ENCODE measurements around the gene PRDX2. TPM values are rescaled to one million over a fixed set of nuclear protein-coding genes. Genes with fewer than 3 reads are reported as not detected.
"Not testable (repeated sequence)": the region's sequence is repeated elsewhere in the genome, so short reads cannot be mapped to it uniquely, and the experiment has no call there.

The PRDX2 gene
- total RNA-seq, result 224 TPM

DNA sequence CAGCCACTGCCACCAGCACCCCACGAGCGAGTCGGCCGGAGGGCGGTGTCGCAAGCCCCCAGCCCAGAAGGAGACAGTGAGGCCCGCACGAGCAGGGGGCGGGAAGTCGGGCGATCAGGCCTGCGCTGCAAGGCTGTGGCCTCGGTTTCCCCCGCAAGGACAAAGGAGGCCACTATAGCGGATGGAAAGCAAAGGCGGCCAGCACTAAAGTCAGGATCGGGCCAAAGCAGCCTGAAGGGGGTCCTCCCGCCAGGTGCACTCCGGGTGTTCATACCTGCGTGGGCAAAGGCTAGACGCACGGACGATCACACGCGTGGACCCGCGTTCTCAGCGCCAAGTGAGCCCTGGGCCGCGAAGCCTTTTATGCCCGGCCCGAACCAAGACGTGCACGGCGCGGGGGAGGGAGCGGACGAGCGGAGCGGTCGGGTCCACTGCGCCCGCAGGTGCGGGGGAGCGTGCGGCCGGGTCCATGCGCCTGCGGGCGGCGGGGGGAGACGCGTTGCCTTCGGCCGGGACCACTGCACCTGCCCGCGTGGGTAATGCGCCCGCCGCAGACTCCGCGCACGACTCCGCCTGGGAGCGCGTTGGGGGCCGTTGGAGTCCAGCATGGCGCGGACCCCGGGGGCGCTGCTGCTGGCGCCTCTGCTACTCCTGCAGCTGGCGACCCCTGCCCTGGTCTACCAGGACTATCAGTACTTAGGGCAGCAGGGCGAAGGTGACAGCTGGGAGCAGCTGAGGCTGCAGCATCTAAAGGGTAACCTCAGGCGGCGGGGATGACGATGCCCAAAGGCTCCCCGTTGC lies at the start of gene PRDX2, which contains the start of gene THSD8:
Gene PRDX2 (minus strand): TSS at position 335 of the 801 bp plus-strand sequence. CDS start 539 bp downstream, outside the sequence.
Gene THSD8 (plus strand): TSS at position 604 of the 801 bp plus-strand sequence. CDS start 3 bp downstream, at position 607.
- ATAC-seq (peak; percentile 92), DNase-seq (ENCODE audit: low spot score) (peak; percentile 88)

GRCh38 chr19:12847159-12848139 lies 45.8 kb upstream of the PRDX2 start:
- peak; percentile 80 for DNase-seq (ENCODE audit: low spot score)
- ATAC-seq, result peak; percentile 100

- not testable (repeated sequence) for DNase-seq (ENCODE audit: low spot score); ATAC-seq
Observed at GRCh38 chr19:12846613-12847012, 45.0 kb upstream of the PRDX2 start.

DNA sequence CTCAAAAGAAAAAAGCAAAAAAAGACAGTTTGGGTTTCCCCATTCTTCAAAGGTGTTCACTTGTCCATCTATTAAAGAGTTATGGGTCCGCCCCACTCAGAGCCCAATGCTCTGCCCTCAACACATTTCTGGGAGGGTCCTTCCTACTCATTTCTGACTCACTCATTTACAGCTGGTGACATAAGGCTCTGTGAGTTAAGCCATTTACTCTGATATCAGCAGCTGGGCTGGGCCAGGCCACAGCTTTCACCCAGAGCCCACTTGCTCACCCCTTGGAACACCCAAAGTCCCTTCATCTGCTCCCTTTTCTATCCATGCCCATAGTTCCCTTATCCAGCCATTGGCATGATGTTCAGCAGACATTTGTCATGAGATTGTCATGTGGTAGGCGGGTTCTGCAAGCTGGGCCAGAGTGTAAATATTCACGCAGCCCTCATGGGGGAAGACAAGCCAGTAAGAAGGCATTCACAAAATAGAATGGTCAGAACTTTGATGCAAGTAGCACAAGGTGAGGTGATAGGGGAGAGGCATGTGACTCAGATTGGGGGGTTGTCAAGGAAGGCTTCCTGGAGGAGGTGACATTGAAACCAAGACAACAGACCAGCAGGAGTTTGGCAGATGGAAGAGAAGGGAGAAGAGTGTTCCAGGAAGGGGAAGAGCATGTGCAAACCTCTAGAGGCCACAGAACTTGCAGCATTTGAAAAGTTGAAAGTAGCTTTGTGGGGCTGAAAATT lies 42.6 kb upstream of the PRDX2 start:
- ATAC-seq (no peak), DNase-seq (ENCODE audit: low spot score) (no peak)

DNA sequence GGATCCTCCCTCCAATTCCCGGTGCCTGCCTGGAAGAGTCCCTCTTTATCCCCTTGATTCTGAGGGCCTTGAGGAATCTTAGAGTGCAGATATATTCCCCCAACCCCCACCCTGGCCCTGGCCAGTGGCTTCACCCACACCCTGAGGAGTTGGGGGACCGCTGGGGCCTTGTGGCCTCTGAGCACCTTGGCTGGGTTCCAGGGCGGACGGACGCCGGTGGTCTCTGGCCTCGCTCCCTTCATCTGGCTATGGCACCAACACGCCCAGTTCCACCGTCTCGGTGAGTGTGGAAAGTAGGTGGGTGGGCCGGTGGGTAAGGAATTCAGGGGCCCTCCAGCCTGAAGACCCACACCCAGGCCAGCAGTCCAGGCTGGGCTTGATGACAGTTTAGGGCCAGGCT lies 41.7 kb upstream of the PRDX2 start:
- no peak for ATAC-seq
- DNase-seq (ENCODE audit: low spot score), result no peak

DNA sequence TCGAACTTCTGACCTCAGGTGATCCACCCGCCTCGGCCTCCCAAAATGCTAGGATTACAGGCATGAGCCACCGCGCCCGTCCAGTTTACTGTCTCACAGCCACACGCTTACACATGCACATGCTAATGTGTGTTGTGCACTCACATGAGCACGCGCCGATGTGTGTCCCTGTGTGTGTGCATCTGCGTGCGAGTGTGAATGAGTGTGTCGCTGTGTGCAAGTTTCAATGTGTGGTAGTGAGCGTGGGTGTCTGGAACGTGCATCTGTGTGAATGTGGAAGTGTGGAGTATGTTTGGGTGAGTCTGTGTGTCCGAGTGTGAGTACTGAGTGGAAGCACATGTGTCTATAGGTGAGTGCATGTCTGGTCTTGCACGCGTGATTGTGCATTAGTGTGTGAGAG lies 40.9 kb upstream of the PRDX2 start:
- ATAC-seq, result no peak
- no peak for DNase-seq (ENCODE audit: low spot score)

DNA sequence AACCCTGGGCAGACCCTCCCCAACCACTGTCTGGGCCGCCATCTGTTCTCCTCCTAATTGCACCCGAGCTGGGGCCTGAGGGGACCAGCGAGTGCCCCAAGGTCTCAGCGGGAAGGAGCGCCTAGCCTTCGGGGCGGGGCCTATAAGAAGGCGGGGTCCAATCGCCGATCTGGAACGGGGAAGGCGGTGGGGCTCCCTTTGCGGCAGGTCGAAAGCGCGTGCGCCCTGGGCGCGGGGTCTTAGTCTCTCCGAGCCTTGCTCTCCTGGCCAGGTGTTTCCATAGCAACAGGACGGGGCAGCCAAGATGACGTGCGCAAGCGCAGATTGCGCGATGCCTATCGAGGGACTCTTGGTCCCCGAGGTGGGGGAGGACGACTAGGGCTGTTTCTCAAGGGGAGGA lies 39.5 kb upstream of the PRDX2 start:
- DNase-seq (ENCODE audit: low spot score), result no peak
- no peak for ATAC-seq

DNA sequence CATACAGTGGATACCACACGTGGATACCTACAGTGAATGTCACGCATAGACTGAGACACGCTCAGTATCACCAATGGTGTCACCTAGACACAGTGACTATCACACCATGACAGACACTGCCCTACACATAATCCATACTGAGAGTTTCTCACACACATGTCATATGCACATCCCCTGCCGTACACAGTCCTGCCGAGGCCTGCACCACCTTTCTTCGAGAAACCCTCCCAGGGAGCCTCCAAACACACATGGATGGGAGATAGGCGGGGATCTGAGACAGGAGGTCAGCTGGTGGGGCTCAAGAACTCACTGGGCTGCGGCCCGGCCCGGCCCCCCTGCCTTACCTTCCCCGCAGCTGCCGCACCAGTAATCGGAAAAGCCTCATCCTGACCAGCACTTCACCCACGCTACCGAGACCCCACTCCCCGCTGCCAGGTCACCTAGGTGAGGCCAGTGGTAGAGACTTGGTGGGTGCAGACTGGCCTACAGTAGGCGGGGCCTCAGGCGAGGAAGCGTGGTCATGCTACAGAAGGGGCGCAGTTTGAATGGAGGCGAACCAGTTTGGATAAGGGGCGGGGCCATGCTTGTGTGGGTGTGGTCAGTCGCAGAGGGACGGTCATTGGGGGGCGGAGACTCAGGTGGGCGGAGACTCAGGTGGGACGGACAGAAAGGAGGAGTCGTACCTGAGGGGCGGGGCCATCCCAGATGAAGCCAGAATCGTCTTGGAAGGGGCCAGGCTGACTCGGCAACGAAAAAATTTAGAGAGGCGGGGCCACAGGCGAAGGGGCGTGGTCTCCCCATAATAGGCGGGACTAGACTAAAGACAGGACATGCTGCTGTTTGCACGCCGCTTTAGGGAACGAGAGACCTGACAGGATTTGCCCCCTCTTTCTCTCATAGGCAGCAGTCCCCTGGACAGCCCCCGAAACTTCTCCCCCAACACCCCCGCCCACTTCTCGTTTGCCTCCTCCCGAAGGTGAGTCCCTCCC lies 38.8 kb upstream of the PRDX2 start:
- ATAC-seq (peak; percentile 37), DNase-seq (ENCODE audit: low spot score) (no peak)

DNA sequence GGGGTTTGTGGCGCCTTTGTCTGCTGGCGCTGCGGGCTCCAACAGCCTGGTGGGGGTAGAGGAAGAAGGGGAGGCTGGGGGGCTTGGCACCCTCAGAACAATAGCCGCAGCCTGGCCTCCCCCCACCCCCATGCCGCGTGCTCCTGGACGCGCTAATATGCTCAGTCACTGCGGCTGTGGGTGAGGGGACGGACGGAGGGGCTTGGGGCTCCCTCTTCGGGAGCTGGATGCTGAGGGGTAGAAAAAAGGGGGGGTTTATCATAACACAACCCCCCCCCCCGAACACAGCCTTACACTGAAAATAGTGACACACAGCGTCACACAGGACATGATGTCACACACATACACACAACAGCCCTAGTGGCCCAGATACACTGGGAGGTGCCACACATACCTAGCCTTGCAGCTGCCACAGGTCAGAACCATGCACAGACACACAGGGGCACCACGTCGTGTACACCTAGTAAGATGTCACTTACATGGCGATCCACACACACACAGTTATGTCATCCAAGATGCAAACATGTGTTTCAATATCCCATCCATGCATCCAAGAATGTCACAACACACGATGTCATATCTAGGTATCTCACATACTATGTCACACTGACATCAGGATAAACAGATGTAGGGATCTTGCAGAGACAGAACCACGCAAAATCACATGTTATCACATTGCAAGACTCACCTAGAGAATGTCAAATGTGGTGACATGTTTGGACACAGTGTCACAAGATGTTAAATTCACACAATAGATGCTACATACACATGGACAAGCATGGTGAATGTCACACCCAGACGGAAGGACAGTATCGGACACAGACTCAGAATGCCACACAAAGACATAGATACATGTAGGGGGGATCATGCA lies 37.5 kb upstream of the PRDX2 start:
- ATAC-seq (no peak), DNase-seq (ENCODE audit: low spot score) (no peak)

DNA sequence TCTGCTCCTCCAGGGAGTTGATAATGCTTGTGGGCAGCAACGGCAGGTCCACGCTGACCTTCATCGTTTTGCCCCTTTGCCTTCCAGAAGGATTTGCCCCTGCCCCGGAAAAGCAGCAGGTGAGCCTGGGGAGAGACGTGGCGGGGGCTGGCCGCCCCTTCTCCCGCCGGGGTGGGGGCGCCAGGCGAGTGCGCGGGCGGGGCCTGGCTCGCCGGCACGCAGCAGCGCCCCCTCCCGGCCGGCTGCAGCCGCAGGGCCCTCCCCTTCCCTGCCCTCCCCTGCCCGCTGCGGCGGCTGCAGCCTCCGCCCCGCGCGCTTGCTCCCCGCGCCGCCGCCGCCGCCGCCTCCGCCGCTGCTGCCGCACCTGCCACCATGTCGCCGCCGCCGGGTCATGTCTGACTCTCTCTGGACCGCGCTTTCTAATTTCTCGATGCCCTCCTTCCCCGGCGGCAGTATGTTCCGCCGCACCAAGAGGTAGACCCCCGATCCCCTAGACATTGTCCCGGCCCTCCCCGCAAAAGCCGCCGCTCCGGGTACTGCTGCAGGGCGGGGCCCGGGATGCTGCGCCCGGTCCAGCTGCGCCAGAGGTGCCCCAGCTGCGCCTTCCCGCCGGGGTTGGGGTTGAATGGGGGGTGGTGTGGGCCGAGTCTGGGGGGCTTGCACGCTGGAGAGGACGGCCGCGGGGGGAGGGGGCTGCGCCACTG lies 36.7 kb upstream of the PRDX2 start, which contains the start of gene MAST1:
Gene MAST1 (plus strand): TSS at position 334 of the 704 bp plus-strand sequence. CDS start 58 bp downstream, at position 392.
- DNase-seq (ENCODE audit: low spot score), result no peak
- ATAC-seq, result peak; percentile 75

- no peak for ATAC-seq
- DNase-seq (ENCODE audit: low spot score), result no peak
Observed at GRCh38 chr19:12837225-12837624, 35.6 kb upstream of the PRDX2 start.

DNA sequence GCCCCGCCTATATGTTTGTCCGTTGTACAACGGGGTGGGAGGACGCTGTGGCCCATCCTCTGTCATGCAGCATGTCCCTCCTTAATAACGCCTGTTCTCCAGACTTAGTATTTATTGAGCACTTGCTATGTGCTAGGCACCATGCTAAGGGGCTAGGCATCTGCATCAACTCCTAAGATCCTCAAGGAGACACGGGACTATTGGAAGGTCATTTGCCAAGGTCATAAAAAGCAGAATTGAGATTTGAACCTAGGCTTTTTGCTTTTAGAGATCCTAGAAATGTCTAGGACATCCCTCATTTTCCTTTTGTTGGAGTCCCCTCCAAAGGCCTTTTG lies 34.9 kb upstream of the PRDX2 start:
- ATAC-seq (no peak), DNase-seq (ENCODE audit: low spot score) (no peak)

GRCh38 chr19:12834976-12835757 lies 33.6 kb upstream of the PRDX2 start:
- ATAC-seq, result no peak
- DNase-seq (ENCODE audit: low spot score), result no peak

- ATAC-seq (no peak), DNase-seq (ENCODE audit: low spot score) (no peak)
Observed at GRCh38 chr19:12834566-12834943, 33.0 kb upstream of the PRDX2 start, which contains the start of gene RTBDN. Gene RTBDN, minus strand, starts transcription at chr19:12834579. Its CDS starts 4,600 bp downstream, at chr19:12829979.

- ATAC-seq, result peak; percentile 26
- DNase-seq (ENCODE audit: low spot score), result no peak
Observed at GRCh38 chr19:12833738-12834565, 32.4 kb upstream of the PRDX2 start.

DNA sequence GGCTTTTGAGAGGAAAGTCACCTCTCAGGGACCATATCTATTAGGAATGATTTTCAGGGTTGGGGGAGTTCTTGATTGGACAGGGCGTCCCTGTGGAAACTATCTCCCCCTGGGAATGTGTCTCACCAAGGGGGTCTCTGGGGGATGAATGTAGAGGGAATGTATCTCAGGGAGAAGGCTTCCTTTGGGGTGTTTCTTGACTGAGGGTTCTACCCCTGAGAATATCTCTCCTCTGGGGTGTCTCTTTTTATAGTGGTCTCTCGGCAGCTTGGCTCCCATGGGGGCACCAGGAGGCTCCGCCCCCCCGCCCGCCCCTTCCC lies 31.8 kb upstream of the PRDX2 start:
- DNase-seq (ENCODE audit: low spot score) (no peak), ATAC-seq (no peak)

Data from left lobe of liver (tissue), 2 donors.